NT2/D1 (cell line): ENCODE measurements around the gene USP6NL.

ENCODE experiments used
- DNase-seq: peaks from one replicate; pipeline ENCODE4 v3.0.0-alpha.2; 2011; ENCODE audit warnings: low read depth, low spot score
- H3K27me3 ChIP-seq: 2 replicates; pipeline ENCODE4 v1.6.0; 2011; ENCODE audit warnings: mild to moderate bottlenecking; ENCODE audit not compliant: insufficient read length, insufficient read depth
- H3K36me3 ChIP-seq: 2 replicates; pipeline ENCODE4 v1.6.1; 2011; ENCODE audit warnings: mild to moderate bottlenecking, low read length, mixed read lengths; ENCODE audit not compliant: insufficient read depth, insufficient read length
- H3K4me1 ChIP-seq: 2 replicates; pipeline ENCODE4 v1.5.1; 2011; ENCODE audit not compliant: insufficient read depth, insufficient read length
- H3K4me3 ChIP-seq: 2 replicates; pipeline ENCODE4 v1.5.1; 2011; ENCODE audit warnings: low read depth; ENCODE audit not compliant: insufficient read length
- H3K9ac ChIP-seq: 2 replicates; pipeline ENCODE4 v1.6.0; 2011; ENCODE audit warnings: low read depth; ENCODE audit not compliant: insufficient read length
- H3K9me3 ChIP-seq: 2 replicates; pipeline ENCODE4 v1.5.1; 2011; ENCODE audit warnings: mild to moderate bottlenecking, low read length; ENCODE audit not compliant: insufficient read depth
- SUZ12 ChIP-seq: IDR thresholded peaks from 2 replicates; pipeline ENCODE4 v1.6.1; 2011; ENCODE audit not compliant: insufficient read length, insufficient read depth; ENCODE audit errors: extremely low read depth
- YY1 ChIP-seq: IDR thresholded peaks from 2 replicates; pipeline ENCODE4 v1.6.1; 2011; ENCODE audit not compliant: insufficient read length, insufficient read depth
- ZNF274 ChIP-seq: IDR thresholded peaks from 2 replicates; pipeline ENCODE4 v1.6.1; 2011; ENCODE audit warnings: mild to moderate bottlenecking, low read depth, low read length

Gene USP6NL

GRCh38 chr10:11611248-11612020 lies at the start of gene USP6NL:
USP6NL (minus strand) TSS chr10:11611650; CDS start chr10:11597634, 14,016 bp downstream.
- DNase-seq, result peak; percentile 59
- no peak for TF ChIP-seq SUZ12
- TF ChIP-seq ZNF274, result no peak
- peak; percentile 66 for TF ChIP-seq YY1
- no peaks in the 10 kb centered on the region for H3K9me3 ChIP-seq
- H3K4me1 ChIP-seq, result no peaks in the 10 kb centered on the region
- H3K9ac ChIP-seq, result peak within 1 kb of the TSS; percentile 86
- H3K4me3 ChIP-seq, result peak within 1 kb of the TSS; percentile 69
- H3K36me3 ChIP-seq, result no peaks in the 10 kb centered on the region
- peaks cover 4% of the 10 kb centered on the region for H3K27me3 ChIP-seq

- Histone ChIP-seq H3K9me3 (no peaks in the 10 kb centered on the region), H3K36me3 (no peaks in the 10 kb centered on the region), H3K4me3 (no peak overlapping the region), H3K9ac (no peak overlapping the region), H3K27me3 (no peaks in the 10 kb centered on the region), H3K4me1 (no peaks in the 10 kb centered on the region)
- DNase-seq, result no peak
- no peak for TF ChIP-seq ZNF274
- no peak for TF ChIP-seq YY1
- no peak for TF ChIP-seq SUZ12
These were observed 47.4 kb upstream of the USP6NL start for GRCh38 chr10:11658801-11659368.

- Histone ChIP-seq H3K9ac (no peak overlapping the region), H3K27me3 (no peaks in the 10 kb centered on the region), H3K9me3 (no peaks in the 10 kb centered on the region), H3K4me1 (no peaks in the 10 kb centered on the region), H3K36me3 (no peaks in the 10 kb centered on the region), H3K4me3 (no peak overlapping the region)
- TF ChIP-seq SUZ12, result no peak
- DNase-seq, result no peak
These were observed 44.4 kb upstream of the USP6NL start for GRCh38 chr10:11655836-11656235.

GRCh38 chr10:11654659-11655058 lies 43.2 kb upstream of the USP6NL start:
- no peaks in the 10 kb centered on the region for H3K27me3 ChIP-seq
- TF ChIP-seq ZNF274, result no peak

GRCh38 chr10:11653758-11654471 lies 42.5 kb upstream of the USP6NL start:
- Histone ChIP-seq H3K9me3 (no peaks in the 10 kb centered on the region), H3K4me3 (no peak overlapping the region), H3K36me3 (no peaks in the 10 kb centered on the region), H3K27me3 (no peaks in the 10 kb centered on the region), H3K4me1 (no peaks in the 10 kb centered on the region), H3K9ac (no peak overlapping the region)
- TF ChIP-seq SUZ12, result no peak
- no peak for TF ChIP-seq ZNF274
- TF ChIP-seq YY1, result no peak
- DNase-seq, result no peak

More at GRCh38 chr10:11654659-11655058, 43.2 kb upstream of the USP6NL start:
- no peak overlapping the region for H3K9ac ChIP-seq
- H3K4me3 ChIP-seq, result no peak overlapping the region
- no peaks in the 10 kb centered on the region for H3K4me1 ChIP-seq
- no peaks in the 10 kb centered on the region for H3K9me3 ChIP-seq
- H3K36me3 ChIP-seq, result no peaks in the 10 kb centered on the region
- DNase-seq, result no peak

GRCh38 chr10:11647676-11648075 lies 36.2 kb upstream of the USP6NL start:
- H3K36me3 ChIP-seq, result no peaks in the 10 kb centered on the region
- no peak for TF ChIP-seq YY1
- no peak for TF ChIP-seq SUZ12
- TF ChIP-seq ZNF274, result no peak
- DNase-seq, result no peak
- no peaks in the 10 kb centered on the region for H3K27me3 ChIP-seq
- no peak overlapping the region for H3K9ac ChIP-seq
- no peaks in the 10 kb centered on the region for H3K9me3 ChIP-seq
- no peaks in the 10 kb centered on the region for H3K4me1 ChIP-seq
- no peak overlapping the region for H3K4me3 ChIP-seq

- H3K9ac ChIP-seq, result no peak overlapping the region
These were observed 35.0 kb upstream of the USP6NL start for GRCh38 chr10:11646450-11646849.

More at GRCh38 chr10:11646450-11646849, 35.0 kb upstream of the USP6NL start:
- H3K9me3 ChIP-seq, result no peaks in the 10 kb centered on the region
- no peaks in the 10 kb centered on the region for H3K36me3 ChIP-seq
- H3K4me3 ChIP-seq, result no peak overlapping the region
- TF ChIP-seq SUZ12 (no peak), ZNF274 (no peak), YY1 (no peak)
- no peaks in the 10 kb centered on the region for H3K27me3 ChIP-seq
- DNase-seq, result no peak
- H3K4me1 ChIP-seq, result no peaks in the 10 kb centered on the region
